HEK293 (cell line): ENCODE measurements around the gene LRFN4.

ENCODE experiments used
- ATF2 ChIP-seq: fragments of 450-650 bp; formaldehyde crosslinking; IDR thresholded peaks from 2 replicates; pipeline ENCODE4 v1.5.1; 2016; ENCODE audit warnings: missing biosample characterization, missing genetic modification characterization, low read depth
- BCL11A ChIP-seq: fragments of 450-650 bp; formaldehyde crosslinking; IDR thresholded peaks from 2 replicates; pipeline ENCODE4 v1.5.1; 2016; ENCODE audit warnings: low read depth, missing biosample characterization, missing genetic modification characterization
- HIC1 ChIP-seq: fragments of 450-650 bp; formaldehyde crosslinking; IDR thresholded peaks from 2 replicates; pipeline ENCODE4 v1.5.1; 2016; ENCODE audit warnings: missing biosample characterization, missing genetic modification characterization
- KLF10 ChIP-seq: fragments of 450-650 bp; IDR thresholded peaks from 2 replicates; pipeline ENCODE4 v1.5.1; 2018; ENCODE audit warnings: missing biosample characterization, mild to moderate bottlenecking, missing genetic modification characterization
- PRDM2 ChIP-seq: fragments of 450-650 bp; formaldehyde crosslinking; IDR thresholded peaks from 2 replicates; pipeline ENCODE4 v1.5.1; 2016; ENCODE audit warnings: missing biosample characterization, missing genetic modification characterization, borderline replicate concordance
- PRDM4 ChIP-seq: fragments of 450-650 bp; formaldehyde crosslinking; IDR thresholded peaks from 2 replicates; pipeline ENCODE4 v1.5.1; 2017; ENCODE audit warnings: missing biosample characterization, missing genetic modification characterization
- SP3 ChIP-seq: fragments of 450-650 bp; formaldehyde crosslinking; IDR thresholded peaks from 2 replicates; pipeline ENCODE4 v1.5.1; 2016; ENCODE audit warnings: missing biosample characterization, missing genetic modification characterization
- TRIM28 ChIP-seq: IDR thresholded peaks from 2 replicates; pipeline ENCODE4 v1.6.1; 2011; ENCODE audit warnings: low read length, control low read depth, borderline replicate concordance
- ZFHX2 ChIP-seq: fragments of 450-650 bp; formaldehyde crosslinking; conservative IDR thresholded peaks from 2 replicates; pipeline ENCODE4 v1.5.1; 2016; ENCODE audit warnings: missing biosample characterization, missing genetic modification characterization
- ZFP37 ChIP-seq: fragments of 450-650 bp; formaldehyde crosslinking; IDR thresholded peaks from 2 replicates; pipeline ENCODE4 v1.5.1; 2016; ENCODE audit warnings: missing biosample characterization, missing genetic modification characterization
- ZFP69B ChIP-seq: fragments of 450-650 bp; formaldehyde crosslinking; IDR thresholded peaks from 2 replicates; pipeline ENCODE4 v1.5.1; 2016; ENCODE audit warnings: missing biosample characterization, missing genetic modification characterization
- ZNF155 ChIP-seq: fragments of 450-650 bp; formaldehyde crosslinking; IDR thresholded peaks from 2 replicates; pipeline ENCODE4 v1.5.1; 2016; ENCODE audit warnings: missing biosample characterization, missing genetic modification characterization
- ZNF211 ChIP-seq: fragments of 450-650 bp; formaldehyde crosslinking; IDR thresholded peaks from 2 replicates; pipeline ENCODE4 v1.5.1; 2016; ENCODE audit warnings: low read depth, missing biosample characterization, missing genetic modification characterization
- ZNF23 ChIP-seq: fragments of 450-650 bp; formaldehyde crosslinking; IDR thresholded peaks from 2 replicates; pipeline ENCODE4 v1.5.1; 2016; ENCODE audit warnings: missing biosample characterization, missing genetic modification characterization, borderline replicate concordance
- ZNF248 ChIP-seq: fragments of 450-650 bp; formaldehyde crosslinking; IDR thresholded peaks from 2 replicates; pipeline ENCODE4 v1.5.1; 2017; ENCODE audit warnings: missing biosample characterization, missing genetic modification characterization
- ZNF274 ChIP-seq, 2 experiments: fragments of 200-500 bp in 1 of 2; fragments of 450-650 bp in 1 of 2; sonication (Bioruptor generic) in 1 of 2; formaldehyde crosslinking in 1 of 2; IDR thresholded peaks; 2 replicates each; pipeline versions ENCODE4 v1.5.1 to v1.6.1; 2014 to 2016; ENCODE audit warnings: borderline replicate concordance in 1 of 2, inconsistent platforms in 1 of 2, low read length in 1 of 2, missing biosample characterization in 1 of 2, missing genetic modification characterization in 1 of 2
- ZNF280C ChIP-seq: fragments of 450-650 bp; formaldehyde crosslinking; IDR thresholded peaks from 2 replicates; pipeline ENCODE4 v1.5.1; 2016; ENCODE audit warnings: missing biosample characterization, missing genetic modification characterization
- ZNF362 ChIP-seq: fragments of 450-650 bp; formaldehyde crosslinking; IDR thresholded peaks from 2 replicates; pipeline ENCODE4 v1.5.1; 2016; ENCODE audit warnings: missing biosample characterization, missing genetic modification characterization
- ZNF391 ChIP-seq: fragments of 450-650 bp; formaldehyde crosslinking; IDR thresholded peaks from 2 replicates; pipeline ENCODE4 v1.5.1; 2016; ENCODE audit warnings: low read depth, missing biosample characterization, missing genetic modification characterization, borderline replicate concordance
- ZNF600 ChIP-seq: fragments of 450-650 bp; formaldehyde crosslinking; IDR thresholded peaks from 2 replicates; pipeline ENCODE4 v1.5.1; 2016; ENCODE audit warnings: missing biosample characterization, missing genetic modification characterization
- ZNF621 ChIP-seq: fragments of 450-650 bp; formaldehyde crosslinking; IDR thresholded peaks from 2 replicates; pipeline ENCODE4 v1.5.1; 2017; ENCODE audit warnings: missing biosample characterization, missing genetic modification characterization
- ZNF768 ChIP-seq: fragments of 450-650 bp; formaldehyde crosslinking; IDR thresholded peaks from 2 replicates; pipeline ENCODE4 v1.5.1; 2018; ENCODE audit warnings: missing biosample characterization, mild to moderate bottlenecking, missing genetic modification characterization
- ZNF777 ChIP-seq: fragments of 450-650 bp; formaldehyde crosslinking; IDR thresholded peaks from 2 replicates; pipeline ENCODE4 v1.5.1; 2017; ENCODE audit warnings: missing biosample characterization, missing genetic modification characterization, borderline replicate concordance

LRFN4 gene

GRCh38 chr11:66891851-66892660 lies 35.2 kb downstream of the LRFN4 start (continued):
- no peak for TF ChIP-seq ZFHX2
- TF ChIP-seq ZNF362 = no peak
- TF ChIP-seq TRIM28 = no peak
- TF ChIP-seq ZNF768 = no peak
- no peak for TF ChIP-seq ZNF777 (tag by site-specific recombination)
- no peak for TF ChIP-seq ZFP69B (tag by site-specific recombination)
- no peak for TF ChIP-seq PRDM4
- no peak for TF ChIP-seq ZNF621 (tag by site-specific recombination)
- peak; percentile 65; the same call in 1 of the 2 replicates for TF ChIP-seq HIC1 (tag by site-specific recombination)
- no peak for TF ChIP-seq ZNF211 (tag by site-specific recombination)
- TF ChIP-seq BCL11A (tag by site-specific recombination) = no peak
- TF ChIP-seq ZNF600 (tag by site-specific recombination) = peak; percentile 99
- no peak for TF ChIP-seq ZNF155 (tag by site-specific recombination)
- 0 out of 2 replicates have a peak, but pooled peaks have one; percentile 11 for TF ChIP-seq SP3 (tag by site-specific recombination)
- no peak for TF ChIP-seq ZNF391
- TF ChIP-seq ZNF280C (tag by site-specific recombination) = no peak
- no peak for TF ChIP-seq KLF10 (tag by site-specific recombination)
- TF ChIP-seq PRDM2 (tag by site-specific recombination) = no peak
- no peak for TF ChIP-seq ZNF274 (IDR thresholded peaks at IDR 0.05; ENCODE audit: low read length)
- TF ChIP-seq ZNF274 (tag by site-specific recombination; IDR thresholded peaks at IDR 0.05; ENCODE audit: borderline replicate concordance) = no peak
- no peak for TF ChIP-seq ZNF23 (tag by site-specific recombination)
- no peak for TF ChIP-seq ZNF248
- no peak for TF ChIP-seq ATF2 (tag by site-specific recombination)
- TF ChIP-seq ZFP37 (tag by site-specific recombination) = 0 out of 2 replicates have a peak, but pooled peaks have one; percentile 55
